Renal pelvis (tissue), 12 donors: Measurements from ENCODE around the gene ZC3H18. TPM values are rescaled to one million over a fixed set of nuclear protein-coding genes. Genes with fewer than 3 reads are reported as not detected.

ENCODE experiments used
- DNase-seq: peaks from one replicate; pipeline ENCODE4 v3.0.0-alpha.2; 2013
- long read RNA-seq, 16 experiments: transcript quantifications; one replicate each; lab custom pipeline, GENCODE V29; 2026
- polyA plus RNA-seq, 3 donors: library from polyadenylated mRNA; unstranded; fragments of 120-200 nt; gene quantifications; one replicate each; pipeline ENCODE4 v1.2.1, GENCODE V29; 2013; ENCODE audit not compliant: insufficient read length in 3 of 3

Gene ZC3H18
- 10 to 100 TPM; 40.9 to 47.5 (median 41.3) TPM for polyA plus RNA-seq
- long read RNA-seq, donor 1, partial matches to known transcripts, result 0 of 3 reads
- long read RNA-seq, donor 1, other reads (novel, unspliced or antisense), result 0 of 3 reads
- long read RNA-seq, donor 2, partial matches to known transcripts, result 0 of 3 reads
- long read RNA-seq, donor 2, other reads (novel, unspliced or antisense), result 0 of 3 reads
- long read RNA-seq, donor 3, partial matches to known transcripts, result 0 of 2 reads
- long read RNA-seq, donor 3, other reads (novel, unspliced or antisense), result 0 of 2 reads
- long read RNA-seq, donor 4, partial matches to known transcripts, result 0 of 5 reads
- long read RNA-seq, donor 4, other reads (novel, unspliced or antisense), result 0 of 5 reads
- long read RNA-seq, donor 5, partial matches to known transcripts, result 5 of 8 reads
- long read RNA-seq, donor 5, other reads (novel, unspliced or antisense), result 0 of 8 reads
- long read RNA-seq, donor 6, partial matches to known transcripts, result 0 of 4 reads
- long read RNA-seq, donor 6, other reads (novel, unspliced or antisense), result 0 of 4 reads
- long read RNA-seq, donor 7, partial matches to known transcripts, result 14 of 16 reads
- long read RNA-seq, donor 7, other reads (novel, unspliced or antisense), result 0 of 16 reads
- long read RNA-seq, donor 8, partial matches to known transcripts, result 0 of 3 reads
- long read RNA-seq, donor 8, other reads (novel, unspliced or antisense), result 0 of 3 reads
- long read RNA-seq, donor 9, partial matches to known transcripts, result 6 of 8 reads
- long read RNA-seq, donor 9, other reads (novel, unspliced or antisense), result 0 of 8 reads
- long read RNA-seq, donor 10, partial matches to known transcripts, result 0 of 8 reads
- long read RNA-seq, donor 10, other reads (novel, unspliced or antisense), result 0 of 8 reads
- long read RNA-seq, donor 11, partial matches to known transcripts, result 6 of 7 reads
- long read RNA-seq, donor 11, other reads (novel, unspliced or antisense), result 0 of 7 reads
- long read RNA-seq, donor 12, transcript ZC3H18-209 (2 exons, 583 nt), result major isoform, 5 of 12 reads
- long read RNA-seq, donor 12, partial matches to known transcripts, result 0 of 12 reads
- long read RNA-seq, donor 12, other reads (novel, unspliced or antisense), result 0 of 12 reads
- long read RNA-seq, donor 13, partial matches to known transcripts, result 5 of 12 reads
- long read RNA-seq, donor 13, other reads (novel, unspliced or antisense), result 0 of 12 reads
- long read RNA-seq, donor 14, result 0 reads
- long read RNA-seq, donor 15, result 0 reads
- long read RNA-seq, donor 16, partial matches to known transcripts, result 0 of 4 reads
- long read RNA-seq, donor 16, other reads (novel, unspliced or antisense), result 0 of 4 reads

- DNase-seq, result peak; percentile 98
Observed at GRCh38 chr16:88569985-88570690, at the start of gene ZC3H18. ZC3H18 (plus strand) TSS chr16:88570403; CDS start chr16:88577124, 6,721 bp downstream.

DNA sequence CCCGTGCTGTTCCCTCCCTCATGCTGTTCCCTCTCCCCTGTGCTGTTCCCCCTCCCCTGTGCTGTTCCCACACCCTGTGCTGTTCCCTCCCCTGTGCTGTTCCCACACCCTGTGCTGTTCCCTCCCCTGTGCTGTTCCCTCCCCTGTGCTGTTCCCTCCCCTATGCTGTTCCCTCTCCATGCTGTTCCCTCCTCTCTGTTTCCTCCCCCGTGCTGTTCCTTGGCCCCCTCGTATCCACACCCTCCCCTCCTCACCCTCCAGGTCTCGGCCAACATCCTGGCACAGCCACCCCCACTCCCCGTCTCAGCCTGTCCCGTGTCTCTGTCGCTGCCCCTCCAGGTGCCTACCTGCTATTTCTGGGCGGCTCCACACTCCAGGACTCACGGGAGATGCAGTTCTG lies 48.5 kb upstream of the ZC3H18 start:
- no peak for DNase-seq

DNA sequence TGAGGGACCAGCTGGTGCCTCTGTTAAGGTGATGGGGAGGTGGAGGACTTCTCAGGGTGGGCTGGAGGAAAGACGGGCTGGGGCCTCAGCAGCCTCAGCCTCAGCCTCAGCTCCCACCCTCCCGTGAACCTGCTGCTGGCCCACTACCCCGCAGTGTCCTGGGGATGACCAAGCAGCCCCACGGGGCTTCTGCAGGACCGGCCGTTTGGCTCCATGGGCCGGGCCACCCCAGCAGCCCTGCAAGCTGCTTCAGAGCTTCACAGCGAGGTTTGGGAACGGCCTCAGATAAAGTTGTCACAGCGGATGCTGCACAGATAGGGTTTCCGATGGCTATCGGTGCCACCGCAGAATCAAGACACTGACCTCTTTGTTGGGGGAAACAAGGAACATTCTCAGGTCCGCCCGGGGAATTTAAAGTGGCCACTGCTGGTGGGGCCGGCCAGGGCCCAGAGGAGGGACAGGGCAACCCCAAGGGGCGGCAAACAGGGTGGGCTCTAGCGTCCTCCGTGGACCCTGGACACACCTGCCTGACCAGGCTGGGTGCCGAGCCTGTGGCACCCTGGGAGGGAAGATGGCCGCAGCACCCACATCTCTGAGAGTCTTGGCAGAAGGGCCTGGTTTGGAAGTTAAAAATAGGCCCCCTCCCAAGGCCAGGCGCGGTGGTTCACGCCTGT lies 47.8 kb upstream of the ZC3H18 start:
- DNase-seq, result no peak

DNA sequence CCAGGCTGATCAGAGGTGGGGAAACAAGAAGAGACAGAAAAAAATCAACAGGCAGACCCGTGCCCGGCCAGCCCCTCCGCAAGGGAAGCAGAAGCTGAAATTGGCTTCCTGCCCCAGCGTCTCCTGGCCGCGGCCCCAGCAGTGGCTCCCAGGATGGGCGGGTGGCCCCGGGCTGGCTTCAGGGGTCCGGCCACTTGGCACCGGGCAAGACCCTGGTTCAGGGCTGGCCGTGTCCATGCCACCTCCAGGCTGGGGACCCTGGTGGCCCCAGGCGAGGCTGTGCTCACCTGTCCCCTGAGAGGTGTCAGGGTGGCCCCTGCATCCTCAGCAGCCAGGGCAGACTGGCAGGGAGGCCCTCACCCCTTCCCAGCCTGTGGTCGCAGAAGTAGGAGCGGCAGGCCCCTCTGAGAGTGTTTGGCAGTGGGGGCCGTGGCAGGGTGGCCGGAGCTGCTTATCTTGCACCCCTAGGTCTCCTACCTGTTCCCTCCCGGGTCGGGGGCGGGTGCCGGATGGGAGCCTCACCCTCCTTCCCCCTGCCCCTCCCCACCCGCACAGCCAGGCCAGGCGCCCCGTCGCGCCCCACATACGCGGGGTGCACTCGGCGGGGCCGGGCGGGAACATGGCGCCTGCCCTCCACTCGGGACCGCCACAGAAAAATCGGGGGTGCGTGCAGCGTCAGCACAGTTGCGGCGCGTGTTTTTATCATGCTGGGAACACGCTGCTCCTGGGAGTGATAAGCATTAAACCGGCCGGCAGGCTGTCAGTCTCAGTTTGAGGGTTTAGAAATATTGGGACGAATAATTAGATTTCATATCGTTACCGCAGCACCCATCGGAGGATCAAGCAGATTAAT lies 46.7 kb upstream of the ZC3H18 start:
- DNase-seq, result no peak

GRCh38 chr16:88524274-88524972 lies 45.8 kb upstream of the ZC3H18 start:
- no peak for DNase-seq

DNA sequence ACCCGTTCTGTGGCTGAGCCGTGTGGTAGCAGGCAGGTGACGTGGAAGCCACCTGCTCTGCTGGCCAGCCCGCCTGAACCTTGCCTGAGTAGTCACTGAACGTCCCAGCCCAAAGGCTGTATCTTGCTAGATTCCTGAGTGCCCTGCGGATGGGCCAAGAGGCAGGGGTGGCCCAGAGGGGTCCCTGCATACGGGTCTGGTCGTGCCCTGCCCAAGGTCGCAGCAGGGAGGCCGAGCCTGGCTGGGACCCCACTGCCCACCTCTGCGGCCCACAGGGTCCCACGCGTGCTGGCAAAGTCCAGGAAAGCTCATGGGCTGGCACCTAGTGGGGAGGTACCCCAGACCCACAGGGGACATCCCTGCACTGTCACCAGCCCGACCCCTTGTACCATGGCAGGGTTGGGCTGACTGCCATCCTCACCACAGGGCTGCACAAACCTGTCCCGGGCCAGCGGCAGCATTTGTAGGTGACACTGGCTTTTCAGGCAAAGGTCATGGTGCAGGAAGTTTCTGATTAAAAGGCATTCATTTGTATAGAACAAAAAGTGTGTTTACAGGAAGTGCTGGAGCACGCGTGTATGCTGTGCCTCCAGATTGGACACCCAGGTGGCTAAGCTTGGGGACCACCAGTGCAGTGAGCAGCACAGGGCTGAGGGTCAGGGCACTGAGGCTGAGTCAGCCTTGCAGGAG lies 45.1 kb upstream of the ZC3H18 start:
- no peak for DNase-seq

DNA sequence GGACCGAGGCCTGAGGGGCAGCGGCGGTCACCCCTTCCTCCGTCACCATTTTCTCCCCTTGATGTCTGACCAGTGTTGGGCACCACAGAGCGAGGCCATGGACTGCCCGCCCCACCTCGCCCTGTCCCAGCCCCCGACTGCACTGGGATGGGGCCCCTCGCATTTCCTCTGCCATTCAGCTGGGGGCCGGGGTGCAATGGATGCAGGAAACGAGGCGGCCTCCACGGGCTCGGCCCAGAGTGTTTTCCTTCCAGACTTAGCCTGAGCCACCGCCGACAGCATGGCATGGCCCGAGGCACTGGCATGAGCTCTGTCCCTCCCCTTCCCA lies 44.6 kb upstream of the ZC3H18 start:
- no peak for DNase-seq

GRCh38 chr16:88526008-88526905 lies 43.9 kb upstream of the ZC3H18 start:
- DNase-seq, result no peak

DNA sequence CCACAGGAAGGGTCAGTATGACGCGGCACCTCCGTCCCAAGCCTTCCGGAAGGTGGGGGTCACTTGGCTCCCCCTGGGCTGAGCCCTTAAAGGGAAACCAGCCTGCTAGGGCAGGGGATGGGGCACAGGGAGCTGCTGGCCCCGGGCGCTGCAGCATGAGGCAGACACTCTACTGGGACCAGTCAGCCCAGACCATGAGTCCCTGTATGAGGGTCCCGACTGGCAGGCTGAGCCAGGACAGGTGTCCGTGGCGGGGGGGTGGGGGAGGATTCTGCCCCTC lies 43.4 kb upstream of the ZC3H18 start:
- DNase-seq, result no peak

- DNase-seq, result peak; percentile 31
Observed at GRCh38 chr16:88527186-88527936, 42.8 kb upstream of the ZC3H18 start.

DNA sequence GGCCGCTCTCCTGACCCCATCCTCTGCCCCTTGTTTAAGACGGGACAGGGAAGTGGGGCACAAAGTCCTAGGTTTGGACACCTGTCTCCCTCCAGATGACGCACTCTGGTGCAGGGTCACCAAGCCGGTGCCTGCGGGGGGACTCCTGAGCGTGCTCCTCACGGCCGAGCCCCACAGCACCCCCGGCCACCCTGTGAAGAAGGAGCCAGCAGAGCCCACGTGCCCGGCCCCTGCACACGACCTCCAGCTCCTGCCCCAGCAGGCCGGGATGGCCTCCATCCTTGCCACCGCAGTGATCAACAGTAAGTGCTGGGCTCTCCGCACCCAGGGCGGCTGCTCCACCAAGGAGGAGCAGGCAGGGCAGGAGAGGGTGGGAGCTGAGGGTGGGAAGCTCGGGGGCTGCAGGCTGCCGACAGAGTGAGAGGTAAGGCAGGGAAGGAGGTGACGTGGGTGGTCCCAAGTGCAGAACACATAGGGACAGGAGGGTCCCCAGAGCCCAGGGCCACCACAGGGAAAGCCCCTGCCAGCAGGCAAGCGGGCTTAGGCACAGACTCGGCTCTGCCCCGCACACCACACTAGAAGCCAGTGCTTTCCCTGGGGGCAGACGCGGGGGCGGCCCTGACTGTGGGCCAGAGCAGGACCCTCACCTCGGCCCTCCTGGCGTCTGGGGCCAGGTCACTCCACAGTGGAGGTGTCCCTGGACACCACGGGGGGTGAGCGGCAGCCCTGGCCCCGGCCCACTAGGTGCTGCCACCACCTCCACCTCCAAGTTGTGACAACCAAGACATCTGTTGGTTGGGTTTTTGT lies 42.1 kb upstream of the ZC3H18 start:
- no peak for DNase-seq

GRCh38 chr16:88528902-88529318 lies 41.3 kb upstream of the ZC3H18 start:
- no peak for DNase-seq

- DNase-seq, result no peak
Observed at GRCh38 chr16:88529596-88529995, 40.6 kb upstream of the ZC3H18 start.

DNA sequence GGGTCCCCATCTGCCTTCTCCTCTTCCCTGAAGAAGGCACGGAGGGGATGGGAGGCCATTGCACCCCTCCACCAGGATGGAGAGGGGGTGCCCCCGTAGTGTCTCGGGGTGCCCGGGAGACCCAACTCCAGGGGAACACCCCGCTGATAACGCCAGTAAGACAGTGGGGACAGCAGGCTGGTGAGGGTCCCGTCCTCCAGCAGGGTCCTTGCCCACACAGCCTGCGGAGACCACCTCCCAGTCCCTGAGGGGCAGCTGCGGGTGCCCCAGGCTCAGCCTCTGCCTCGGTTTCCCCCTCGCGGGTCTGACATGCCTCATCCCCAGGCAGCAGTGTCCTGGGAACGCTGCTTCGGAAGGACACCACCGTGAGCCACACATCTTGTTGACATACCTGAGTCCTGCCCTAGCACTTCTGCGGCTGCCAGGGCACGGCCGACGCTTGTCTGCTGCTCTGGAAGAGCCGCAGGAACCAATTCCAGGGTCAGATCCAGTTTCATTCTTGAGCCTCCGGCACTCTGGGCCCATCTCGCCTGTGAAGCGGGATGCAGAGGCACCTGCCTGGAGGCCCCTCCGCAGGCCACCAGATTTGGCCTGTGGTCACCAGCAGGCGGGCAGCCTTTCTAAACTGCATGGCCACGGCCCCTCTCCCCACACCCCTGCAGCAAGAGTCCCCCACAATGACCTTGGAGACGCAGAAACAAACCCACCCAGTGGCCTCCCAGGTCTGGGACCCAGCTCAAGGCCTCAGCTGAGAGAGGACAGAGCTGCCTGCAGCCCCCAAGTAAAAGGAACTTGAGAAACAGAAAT lies 39.9 kb upstream of the ZC3H18 start:
- no peak for DNase-seq

- no peak for DNase-seq
Observed at GRCh38 chr16:88530858-88531203, 39.4 kb upstream of the ZC3H18 start.
